Neutrophil (primary cell): ENCODE measurements around the gene SPATA6.
"Not testable (repeated sequence)": the region's sequence is repeated elsewhere in the genome, so short reads cannot be mapped to it uniquely, and the experiment has no call there.

ENCODE experiments used
- H3K27ac ChIP-seq: fragments of 200-600 bp; sonication (generic); 2 replicates; pipeline ENCODE4 v1.5.1; 2016; ENCODE audit warnings: mild to moderate bottlenecking, moderate library complexity
- H3K27me3 ChIP-seq: fragments of 200-600 bp; sonication (generic); 2 replicates; pipeline ENCODE4 v1.6.0; 2016; ENCODE audit warnings: mild to moderate bottlenecking
- H3K36me3 ChIP-seq: fragments of 200-600 bp; sonication (generic); 2 replicates; pipeline ENCODE4 v1.5.1; 2017
- H3K4me1 ChIP-seq, 2 experiments: fragments of 200-600 bp in 1 of 2; sonication (generic) in 1 of 2; 1 replicate in 1 of 2; 2 replicates in 1 of 2; pipeline versions ENCODE4 v1.5.1 to v1.6.1; 2013 to 2016; ENCODE audit warnings: low read depth in 1 of 2, low read length in 1 of 2, mild to moderate bottlenecking in 1 of 2, moderate library complexity in 1 of 2; ENCODE audit not compliant: control insufficient read depth in 1 of 2, insufficient read depth in 1 of 2
- H3K4me3 ChIP-seq, 2 experiments: fragments of 200-600 bp in 1 of 2; sonication (generic) in 1 of 2; 1 replicate in 1 of 2; 2 replicates in 1 of 2; pipeline ENCODE4 v1.5.1; 2013 to 2016; ENCODE audit warnings: low read depth in 1 of 2, low read length in 1 of 2, mild to moderate bottlenecking in 1 of 2, moderate library complexity in 1 of 2
- H3K9me3 ChIP-seq: fragments of 200-600 bp; sonication (generic); 2 replicates; pipeline ENCODE4 v1.5.1; 2016
- TF ChIP-seq, protein P1 (sequence below): fragments of 200-600 bp; sonication (generic); IDR thresholded peaks from 2 replicates; pipeline ENCODE4 v1.5.1; 2016; ENCODE audit warnings: antibody characterized with exemption

SPATA6 gene

DNA sequence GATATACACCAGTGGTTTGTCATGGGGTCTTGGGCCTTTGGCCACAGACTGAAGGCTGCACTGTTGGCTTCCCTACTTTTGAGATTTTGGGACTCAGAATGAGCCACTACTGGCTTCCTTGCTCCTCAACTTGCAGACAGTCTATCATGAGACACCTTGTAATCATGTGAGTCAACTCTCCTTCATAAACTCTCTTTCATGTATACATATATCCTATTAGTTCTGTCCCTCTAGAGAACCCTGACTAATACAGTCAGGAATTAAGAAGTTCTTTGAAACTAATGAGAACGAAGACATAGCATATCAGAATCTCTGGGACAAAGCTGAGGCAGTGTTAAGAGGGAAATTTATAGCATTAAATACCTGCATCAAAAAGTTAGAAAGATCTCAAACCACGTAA is 138.7 kb downstream of the SPATA6 start:
- no peaks in the 10 kb centered on the region for H3K9me3 ChIP-seq
- no peak overlapping the region for H3K4me3 ChIP-seq
- H3K36me3 ChIP-seq: no peaks in the 10 kb centered on the region
- no peaks in the 10 kb centered on the region for H3K27me3 ChIP-seq
- TF ChIP-seq, protein P1, sequence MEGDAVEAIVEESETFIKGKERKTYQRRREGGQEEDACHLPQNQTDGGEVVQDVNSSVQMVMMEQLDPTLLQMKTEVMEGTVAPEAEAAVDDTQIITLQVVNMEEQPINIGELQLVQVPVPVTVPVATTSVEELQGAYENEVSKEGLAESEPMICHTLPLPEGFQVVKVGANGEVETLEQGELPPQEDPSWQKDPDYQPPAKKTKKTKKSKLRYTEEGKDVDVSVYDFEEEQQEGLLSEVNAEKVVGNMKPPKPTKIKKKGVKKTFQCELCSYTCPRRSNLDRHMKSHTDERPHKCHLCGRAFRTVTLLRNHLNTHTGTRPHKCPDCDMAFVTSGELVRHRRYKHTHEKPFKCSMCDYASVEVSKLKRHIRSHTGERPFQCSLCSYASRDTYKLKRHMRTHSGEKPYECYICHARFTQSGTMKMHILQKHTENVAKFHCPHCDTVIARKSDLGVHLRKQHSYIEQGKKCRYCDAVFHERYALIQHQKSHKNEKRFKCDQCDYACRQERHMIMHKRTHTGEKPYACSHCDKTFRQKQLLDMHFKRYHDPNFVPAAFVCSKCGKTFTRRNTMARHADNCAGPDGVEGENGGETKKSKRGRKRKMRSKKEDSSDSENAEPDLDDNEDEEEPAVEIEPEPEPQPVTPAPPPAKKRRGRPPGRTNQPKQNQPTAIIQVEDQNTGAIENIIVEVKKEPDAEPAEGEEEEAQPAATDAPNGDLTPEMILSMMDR: no peak
- no peaks in the 10 kb centered on the region for H3K4me1 ChIP-seq
- no peak overlapping the region for H3K27ac ChIP-seq

DNA sequence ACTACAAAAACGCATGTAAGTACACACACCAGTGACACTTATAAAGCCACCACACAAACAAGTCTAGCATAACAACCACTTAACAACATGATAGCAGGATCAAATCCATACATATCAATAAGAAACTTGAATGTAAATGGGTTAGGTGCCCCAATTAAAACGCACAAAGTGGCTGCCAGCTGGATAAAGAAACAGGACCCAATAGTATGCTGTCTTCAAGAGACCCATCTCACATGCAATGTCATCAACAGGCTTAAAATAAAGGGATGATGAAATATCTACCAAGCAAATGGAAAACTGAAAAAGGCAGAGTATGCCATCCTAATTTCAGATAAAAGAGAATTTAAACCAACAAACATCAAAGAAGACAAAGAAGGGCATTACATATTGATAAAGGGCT is 139.9 kb downstream of the SPATA6 start:
- H3K4me1 ChIP-seq: no peaks in the 10 kb centered on the region
- TF ChIP-seq, protein P1: no peak
- H3K27ac ChIP-seq: no peak overlapping the region
- no peaks in the 10 kb centered on the region for H3K36me3 ChIP-seq
- no peak overlapping the region for H3K4me3 ChIP-seq
- no peaks in the 10 kb centered on the region for H3K27me3 ChIP-seq
- no peaks in the 10 kb centered on the region for H3K9me3 ChIP-seq

DNA sequence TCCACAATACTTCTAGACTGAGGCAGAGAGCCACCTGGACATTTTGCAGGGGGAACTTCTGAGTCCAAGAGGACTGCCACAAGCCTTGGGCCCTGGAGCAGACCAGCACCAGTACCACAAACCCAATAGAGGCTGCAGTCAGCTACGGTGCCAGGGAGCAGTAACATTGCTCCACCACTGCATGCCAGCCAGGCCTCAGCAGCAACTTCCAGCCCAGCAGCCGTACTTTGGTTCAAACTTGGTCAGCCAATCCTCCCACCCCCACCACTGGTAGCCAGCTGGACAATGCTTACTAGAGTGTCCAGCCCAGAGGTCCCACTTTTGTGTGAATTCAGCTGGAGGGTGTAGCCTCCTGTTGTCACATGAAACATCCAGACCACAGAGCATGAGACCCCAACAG is 142.1 kb downstream of the SPATA6 start:
- no peaks in the 10 kb centered on the region for H3K4me1 ChIP-seq
- H3K36me3 ChIP-seq: no peaks in the 10 kb centered on the region
- no peak overlapping the region for H3K27ac ChIP-seq
- no peak overlapping the region for H3K4me3 ChIP-seq
- H3K9me3 ChIP-seq: no peaks in the 10 kb centered on the region
- TF ChIP-seq, protein P1: no peak
- no peaks in the 10 kb centered on the region for H3K27me3 ChIP-seq

DNA sequence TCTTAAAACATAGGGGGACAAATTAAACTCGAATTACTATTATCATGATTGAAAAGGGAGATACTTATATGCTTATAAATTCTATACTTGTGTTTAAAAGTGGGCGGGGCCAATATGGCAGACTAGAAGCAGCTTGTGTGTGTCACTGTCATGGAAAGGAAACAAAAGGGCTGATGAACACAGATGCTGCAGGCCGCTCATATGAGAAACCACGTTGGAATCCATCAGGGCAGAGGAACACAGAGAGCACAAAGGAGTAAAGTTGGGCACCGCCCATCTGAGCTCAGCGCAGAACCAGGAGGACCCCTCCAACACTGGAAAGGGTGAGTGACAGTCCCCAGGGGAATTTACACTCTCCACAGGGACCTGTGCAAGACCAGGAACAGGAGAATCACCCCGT is 142.5 kb downstream of the SPATA6 start:
- no peaks in the 10 kb centered on the region for H3K27me3 ChIP-seq
- no peaks in the 10 kb centered on the region for H3K4me1 ChIP-seq
- no peaks in the 10 kb centered on the region for H3K36me3 ChIP-seq
- H3K9me3 ChIP-seq: no peaks in the 10 kb centered on the region
- H3K4me3 ChIP-seq: no peak overlapping the region
- no peak overlapping the region for H3K27ac ChIP-seq
- TF ChIP-seq, protein P1: no peak

DNA sequence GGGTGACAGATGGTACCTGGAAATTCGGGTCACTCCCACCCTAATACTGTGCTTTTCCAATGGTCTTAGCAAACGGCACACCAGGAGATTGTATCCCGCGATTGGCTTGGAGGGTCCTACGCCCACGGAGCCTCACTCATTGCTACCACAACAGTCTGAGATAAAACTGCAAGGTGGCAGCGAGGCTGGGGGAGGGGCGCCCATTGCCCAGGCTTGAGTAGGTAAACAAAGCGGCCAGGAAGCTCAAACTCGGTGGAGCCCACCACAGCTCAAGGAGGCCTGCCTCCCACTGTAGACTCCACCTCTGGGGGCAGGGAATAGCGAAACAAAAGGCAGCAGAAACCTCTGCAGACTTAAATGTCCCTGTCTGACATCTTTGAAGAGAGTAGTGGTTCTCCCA is 160.2 kb downstream of the SPATA6 start:
- H3K36me3 ChIP-seq, H3K9me3 ChIP-seq, H3K4me3 ChIP-seq, H3K27me3 ChIP-seq, H3K27ac ChIP-seq, H3K4me1 ChIP-seq: not testable (repeated sequence)

DNA sequence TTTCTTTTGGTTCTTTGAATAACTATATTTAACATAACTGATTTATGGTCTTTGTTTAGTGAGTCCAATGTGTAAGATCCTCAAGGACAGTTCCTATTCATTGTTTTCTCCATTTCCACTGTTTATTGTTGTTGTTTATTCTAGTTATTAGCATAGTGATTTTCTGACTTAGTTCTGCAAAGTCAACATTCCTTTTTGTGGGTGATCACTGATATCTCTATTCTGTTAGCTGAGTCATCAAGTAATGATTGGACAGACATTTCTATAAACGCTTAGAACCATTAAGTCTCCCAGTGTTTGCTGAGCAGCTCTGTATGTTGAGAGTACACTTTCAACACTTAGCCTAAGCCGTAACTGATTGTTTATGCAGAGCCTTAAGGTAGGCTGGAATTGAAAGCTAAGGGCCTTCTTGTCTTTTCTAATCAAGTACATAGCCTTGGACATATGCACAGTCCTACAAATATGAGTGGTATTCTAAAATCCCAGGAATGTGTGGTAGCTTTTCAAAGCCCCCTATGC is 162.4 kb downstream of the SPATA6 start:
- Histone ChIP-seq H3K36me3 (no peaks in the 10 kb centered on the region), H3K9me3 (no peaks in the 10 kb centered on the region), H3K4me1 (no peaks in the 10 kb centered on the region), H3K27me3 (no peaks in the 10 kb centered on the region), H3K4me3 (no peak overlapping the region), H3K27ac (no peak overlapping the region)
- TF ChIP-seq, protein P1: no peak
